Erythroblast (primary cell): ENCODE results near the gene PPARD.
"Not testable (repeated sequence)": the region's sequence is repeated elsewhere in the genome, so short reads cannot be mapped to it uniquely, and the experiment has no call there.

Source experiments
- DNase-seq, 2 experiments: peaks; one replicate each; lab custom pipeline; 2025; lab: John Stamatoyannopoulos, UW
- GATA1 ChIP-seq: IDR thresholded peaks from 2 replicates; pipeline ENCODE4 v1.6.1; 2011; ENCODE audit warnings: low read depth, mild to moderate bottlenecking, control low read depth, low read length, moderate library complexity
- POLR2A ChIP-seq: IDR thresholded peaks from 2 replicates; pipeline ENCODE4 v1.6.1; 2011; ENCODE audit warnings: mild to moderate bottlenecking, low read length

Gene PPARD

GRCh38 chr6:35370124-35370741, 27.9 kb downstream of the PPARD start:
- TF ChIP-seq POLR2A (no peak), GATA1 (no peak)
- DNase-seq = no peak

GRCh38 chr6:35370785-35371493, 28.6 kb downstream of the PPARD start:
- no peak for DNase-seq
- TF ChIP-seq GATA1 = no peak
- TF ChIP-seq POLR2A = no peak

DNA sequence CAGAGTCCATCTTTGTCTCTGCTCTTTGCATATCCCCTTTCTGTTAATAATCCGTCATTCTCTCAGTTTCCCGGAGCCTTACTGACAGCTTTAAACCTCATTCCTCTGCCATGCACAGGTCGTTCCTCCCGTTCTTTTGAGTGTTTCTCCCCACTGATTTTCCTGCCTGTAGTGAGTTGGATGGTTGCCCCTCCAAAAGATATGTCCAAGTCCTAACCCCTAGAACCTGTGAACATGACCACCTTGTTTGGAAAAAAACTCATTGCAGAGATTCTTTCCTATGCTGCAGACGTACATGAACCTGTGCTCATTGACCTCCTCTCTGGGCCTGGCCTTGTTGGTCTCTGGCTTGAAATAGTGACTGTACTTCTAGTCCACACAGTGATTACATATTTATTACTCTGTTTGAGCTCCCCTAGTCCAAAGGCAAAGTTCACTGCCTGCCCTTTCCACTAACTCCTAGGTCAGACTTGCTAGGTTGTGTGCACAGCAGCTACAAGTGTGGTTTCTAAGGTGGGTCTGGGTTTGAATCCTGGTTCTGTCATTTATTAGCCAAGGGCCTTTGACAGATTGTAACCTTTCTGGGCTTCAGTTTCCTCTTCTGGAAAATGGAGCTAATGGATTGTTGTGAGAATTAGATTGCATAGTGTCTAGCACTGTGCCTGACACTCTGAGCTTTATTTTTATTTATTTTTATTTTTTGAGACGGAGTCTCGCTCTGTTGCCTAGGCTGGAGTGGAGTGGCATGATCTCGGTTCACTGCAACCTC, 29.3 kb downstream of the PPARD start:
- no peak for TF ChIP-seq GATA1
- TF ChIP-seq POLR2A = no peak
- no peak for DNase-seq

DNA sequence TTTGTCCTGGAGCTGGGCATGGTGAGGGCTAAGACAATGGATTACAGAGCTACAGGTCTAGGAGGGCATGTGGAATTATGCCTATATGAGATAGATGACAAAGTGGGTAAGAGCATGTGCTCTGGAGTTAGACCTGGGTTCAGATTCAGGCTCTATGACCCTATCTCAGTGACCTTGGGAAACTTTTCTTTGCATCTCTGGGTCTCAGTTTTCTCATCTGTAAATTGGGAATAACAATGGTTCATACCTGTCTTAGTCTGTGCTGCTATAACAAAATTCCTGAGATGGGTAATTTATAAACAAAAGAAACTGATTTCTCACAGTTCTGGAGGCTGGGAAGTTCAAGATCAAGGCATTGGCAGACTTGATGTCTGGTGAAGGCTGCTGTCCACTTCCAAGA, 30.3 kb downstream of the PPARD start:
- TF ChIP-seq POLR2A (no peak), GATA1 (no peak)
- no peak for DNase-seq

GRCh38 chr6:35376281-35376680, 33.9 kb downstream of the PPARD start:
- TF ChIP-seq POLR2A (no peak), GATA1 (no peak)
- DNase-seq = no peak

DNA sequence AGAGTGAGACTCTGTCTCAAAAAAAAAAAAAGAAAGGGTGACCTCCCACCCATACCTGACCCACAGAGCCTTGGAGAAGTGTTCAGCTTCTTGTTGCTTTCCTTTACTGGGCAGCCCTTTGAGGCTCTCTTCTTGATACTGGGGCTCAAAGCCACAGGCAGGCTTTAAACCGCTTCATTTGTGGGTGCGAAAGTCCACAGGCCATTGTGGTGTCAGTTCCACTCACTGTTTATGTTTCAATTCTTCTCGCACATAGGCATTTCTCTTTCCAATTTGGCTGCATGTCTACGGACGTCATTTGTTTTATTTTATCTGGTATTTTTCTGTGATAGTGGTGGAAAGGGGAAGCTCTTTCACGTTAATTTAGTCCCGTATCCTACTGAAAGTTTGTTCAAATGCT, 34.6 kb downstream of the PPARD start:
- TF ChIP-seq GATA1 = no peak
- no peak for DNase-seq

- DNase-seq = no peak
- TF ChIP-seq POLR2A (no peak), GATA1 (no peak)
Observed at GRCh38 chr6:35378261-35378660, 35.9 kb downstream of the PPARD start.

GRCh38 chr6:35381132-35381531, 38.8 kb downstream of the PPARD start:
- no peak for TF ChIP-seq GATA1
- TF ChIP-seq POLR2A = no peak
- no peak for DNase-seq

GRCh38 chr6:35382015-35382414, 39.7 kb downstream of the PPARD start:
- TF ChIP-seq GATA1 = no peak
- no peak for DNase-seq

DNA sequence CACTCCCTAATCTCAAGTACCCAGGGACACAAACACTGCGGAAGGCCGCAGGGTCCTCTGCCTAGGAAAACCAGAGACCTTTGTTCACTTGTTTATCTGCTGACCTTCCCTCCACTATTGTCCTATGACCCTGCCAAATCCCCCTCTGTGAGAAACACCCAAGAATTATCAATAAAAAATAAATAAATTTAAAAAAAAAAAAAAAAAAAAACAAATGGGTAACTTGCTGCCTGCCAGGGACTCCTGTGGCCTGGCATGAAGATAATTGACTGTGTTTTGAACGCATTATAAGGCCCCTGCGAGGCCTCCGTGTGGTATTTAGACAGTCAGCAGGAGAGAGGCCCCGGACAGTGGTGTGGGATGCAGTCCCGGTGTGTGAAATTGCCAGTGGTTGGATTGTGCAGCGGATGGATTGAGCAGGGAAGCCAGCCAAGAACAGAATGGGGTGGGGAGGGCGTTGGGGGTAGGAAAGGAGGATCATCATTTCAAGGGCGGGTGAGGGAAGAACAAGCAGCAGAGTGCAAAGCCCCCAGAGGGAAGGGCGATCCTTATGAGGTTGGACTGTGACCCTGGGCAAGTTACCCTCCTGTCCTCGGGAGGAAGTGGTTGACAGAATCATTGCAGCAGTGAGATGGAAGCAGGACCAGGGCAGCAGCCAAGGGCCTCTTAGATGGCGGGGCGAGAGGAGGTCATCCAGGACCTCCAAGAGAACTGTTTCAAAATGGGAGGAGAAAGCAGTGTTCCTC, 43.3 kb downstream of the PPARD start:
- DNase-seq = no peak

DNA sequence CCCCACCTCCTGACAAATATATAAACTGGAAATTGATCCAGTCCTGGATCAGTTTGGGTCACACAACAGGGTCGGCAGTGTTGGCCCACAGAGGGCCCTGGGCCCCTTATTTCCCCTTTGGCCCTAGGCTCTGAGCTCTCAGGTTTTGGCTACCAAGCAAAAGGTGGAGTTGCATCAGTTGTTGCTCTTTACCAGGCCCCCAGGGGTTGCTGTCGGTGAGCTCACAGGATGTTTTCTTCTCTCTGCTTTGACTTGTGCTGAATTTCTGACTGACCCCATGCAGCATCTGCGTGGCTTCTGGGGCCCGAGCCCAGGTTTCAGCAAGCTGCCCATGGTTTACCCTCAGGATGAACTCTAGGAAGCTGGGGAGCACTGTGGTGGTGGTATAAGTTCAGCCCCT, 44.6 kb downstream of the PPARD start:
- TF ChIP-seq POLR2A (no peak), GATA1 (no peak)
- DNase-seq = no peak

More for the DNA sequence above, 43.3 kb downstream of the PPARD start:
- TF ChIP-seq POLR2A (no peak), GATA1 (no peak)

DNA sequence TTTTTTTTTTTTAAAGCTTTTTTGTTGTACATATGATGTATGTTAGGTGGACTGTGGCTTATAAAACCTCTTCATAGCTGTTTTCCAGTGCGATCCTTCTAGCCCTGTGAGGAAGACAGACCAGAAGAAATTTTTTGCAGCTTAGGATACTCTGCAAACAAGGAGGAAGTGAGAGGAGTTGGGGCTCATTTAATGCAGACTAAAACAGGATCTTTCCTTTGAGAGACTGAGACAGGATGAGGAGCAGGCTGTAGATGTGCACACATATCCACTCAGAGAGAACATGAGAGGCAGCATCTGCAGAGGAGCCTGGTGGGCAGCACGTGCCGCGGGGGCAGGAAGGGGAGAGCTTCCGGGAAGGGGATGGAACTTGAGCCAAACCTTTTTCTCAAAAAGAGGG, 45.7 kb downstream of the PPARD start:
- no peak for TF ChIP-seq GATA1
- TF ChIP-seq POLR2A = no peak
- DNase-seq = no peak

DNA sequence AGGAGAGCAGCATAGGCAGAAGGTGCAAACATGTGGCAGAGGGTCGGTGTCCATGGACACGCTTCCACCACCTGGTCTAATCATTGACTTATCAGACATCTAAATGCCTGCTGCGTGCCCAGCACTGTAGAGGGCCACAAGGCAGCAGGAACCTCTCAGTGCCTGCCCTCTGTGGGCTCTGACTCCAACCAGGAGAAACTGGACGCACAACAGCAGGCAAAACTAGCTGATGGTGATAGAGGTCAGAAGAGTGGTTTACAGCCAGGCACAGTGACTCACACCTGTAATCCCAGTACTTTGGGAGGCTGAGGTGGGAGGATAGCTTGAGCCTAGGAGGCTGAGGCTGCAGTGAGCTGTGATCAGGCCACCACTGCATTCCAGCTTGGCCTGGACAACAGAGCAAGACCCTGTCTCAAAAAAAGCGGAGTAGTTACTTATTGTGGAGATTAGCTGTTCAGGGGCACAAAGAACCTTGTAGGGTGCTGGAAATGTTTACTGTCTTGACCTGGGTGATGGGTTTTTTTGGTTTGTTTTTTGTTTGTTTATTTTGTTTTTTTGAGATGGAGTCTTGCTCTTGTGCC, 46.5 kb downstream of the PPARD start:
- DNase-seq = no peak
- TF ChIP-seq POLR2A (no peak), GATA1 (no peak)

DNA sequence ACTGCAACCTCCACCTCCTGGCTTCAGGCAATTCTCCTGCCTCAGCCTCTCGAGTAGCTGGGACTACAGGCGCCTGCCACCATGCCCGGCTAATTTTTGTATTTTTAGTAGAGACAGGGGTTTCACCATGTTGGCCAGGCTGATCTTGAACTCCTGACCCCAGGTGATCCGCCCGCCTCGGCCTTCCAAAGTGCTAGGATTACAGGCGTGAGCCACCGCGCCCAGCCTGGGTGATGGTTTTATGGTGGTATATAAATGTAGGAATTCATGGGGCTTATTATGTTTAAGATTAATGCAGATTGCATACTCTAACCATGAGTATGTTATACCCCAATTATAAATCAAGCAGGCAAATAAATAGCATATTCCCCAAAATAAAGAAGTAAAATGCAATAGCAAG, 47.0 kb downstream of the PPARD start:
- DNase-seq = not testable (repeated sequence)
